Measurements from ENCODE around the gene ZNF462. TPM values are rescaled to one million over a fixed set of nuclear protein-coding genes. Genes with fewer than 3 reads are reported as not detected.

Gene ZNF462
- total and polyA plus RNA-seq, 2 of the 4 experiments (the other 2 are of a cell fraction): 6.1 to 18.8 TPM

DNA sequence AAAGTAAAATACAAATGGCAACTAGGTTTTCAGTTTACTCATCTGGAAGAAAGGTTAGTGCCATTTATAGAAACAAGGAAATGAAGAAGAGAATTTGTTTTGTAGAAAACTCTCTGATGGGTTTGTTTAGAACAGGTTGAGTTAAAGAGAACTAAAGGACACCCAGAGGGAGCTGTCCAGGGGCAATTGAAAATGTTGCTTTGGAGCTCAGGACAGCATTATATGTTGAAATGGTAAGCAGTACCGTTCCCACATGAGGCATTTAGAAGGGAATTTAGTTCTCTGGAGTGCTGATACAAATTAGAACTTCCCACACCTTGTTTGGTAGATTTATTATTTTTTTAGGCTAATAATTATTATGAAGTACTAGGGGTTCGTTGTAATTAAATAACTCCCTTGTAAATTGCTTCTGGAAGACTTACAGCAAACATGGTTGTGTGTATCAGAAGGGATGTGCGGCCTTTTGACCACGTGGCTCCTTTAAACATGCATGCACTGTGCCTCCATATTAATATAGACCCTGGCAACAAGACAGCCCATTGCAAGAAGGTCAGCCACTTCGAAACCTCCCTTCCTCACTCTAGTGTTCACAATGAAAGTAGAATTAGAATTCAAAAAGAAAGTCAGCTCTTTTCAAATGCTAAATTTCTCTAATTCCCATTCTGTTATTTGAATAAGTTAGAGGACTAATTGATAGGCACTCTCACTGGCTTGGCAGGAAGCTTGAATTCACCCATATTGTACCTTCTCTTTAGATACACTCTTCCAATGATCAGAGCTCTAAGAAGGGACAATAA lies 71.7 kb downstream of the ZNF462 start:
- no peak overlapping the region for H3K4me3 ChIP-seq (ENCODE audit: insufficient read depth, low read depth, low read length)
- H3K4me2 ChIP-seq (ENCODE audit: low read depth, low read length): no peak overlapping the region
- H2BK120ac ChIP-seq (ENCODE audit: low read depth, low read length): no peak overlapping the region
- no peak overlapping the region for H2AFZ ChIP-seq (replicated peaks; ENCODE audit: low read length, poor library complexity)
- H3K9ac ChIP-seq (ENCODE audit: low read depth, low read length): no peak overlapping the region
- DNase-seq (no peak), ATAC-seq (ENCODE audit: low read depth) (no peak)
- in situ Hi-C loops (cut with MboI; ENCODE audit: low sequenced_read_pairs): no loop called here
- H3K9me1 ChIP-seq (ENCODE audit: insufficient read depth, low read length): peaks cover 4% of the 10 kb centered on the region; the same call in 1 of the 2 replicates
- H4K8ac ChIP-seq (ENCODE audit: low read depth in 2 of 2, low read length in 2 of 2): no peak overlapping the region
- H3K36me3 ChIP-seq (ENCODE audit: control insufficient read depth, insufficient read depth, low read length): peaks cover 41% of the 10 kb centered on the region
- no peak overlapping the region for H2AK5ac ChIP-seq (ENCODE audit: low read depth, low read length)
- intact Hi-C loops (cut with micrococcal nuclease): no loop called here
- no peak overlapping the region for H3K56ac ChIP-seq (ENCODE audit: extremely low read depth, insufficient read depth, low read length)
- no peak overlapping the region for H3K23ac ChIP-seq (ENCODE audit: low read depth, low read length)
- no peak overlapping the region for H2BK15ac ChIP-seq (ENCODE audit: low read depth, low read length)
- H4K5ac ChIP-seq (ENCODE audit: low read depth, low read length): no peak overlapping the region
- peaks cover 0 to 5% of the 10 kb centered on the region in 2 experiments; a peak in 1 of 4 replicates for H3K79me1 ChIP-seq (ENCODE audit: low read depth in 1 of 2, low read length in 2 of 2)
- no peaks in the 10 kb centered on the region for H3K9me3 ChIP-seq (ENCODE audit: control insufficient read depth, insufficient read depth, low read length)
- H4K91ac ChIP-seq (ENCODE audit: insufficient read depth, low read depth, low read length): no peak overlapping the region
- H3K4me1 ChIP-seq (ENCODE audit: control insufficient read depth, insufficient read depth, low read length): no peaks in the 10 kb centered on the region; the same call in 1 of the 2 replicates
- H3K4ac ChIP-seq (ENCODE audit: low read depth, low read length): no peak overlapping the region
- no peak overlapping the region for H3K14ac ChIP-seq (replicated peaks; ENCODE audit: low read depth, low read length)
- no TSS peak for BruUV-seq (replicated peaks)
- H3K27ac ChIP-seq (ENCODE audit: insufficient read depth, low read length): no peak overlapping the region
- H3K18ac ChIP-seq (ENCODE audit: low read depth, low read length): no peak overlapping the region
- WGBS, 2 experiments (ENCODE audit: extremely low coverage in 2 of 2, insufficient read length in 1 of 2): no CpG with 5 or more reads among the region's 5 CpGs
- no peaks in the 10 kb centered on the region for H4K20me1 ChIP-seq (ENCODE audit: insufficient read depth, low read length)
- H3K27me3 ChIP-seq (ENCODE audit: control insufficient read depth, insufficient read depth, low read length): no peaks in the 10 kb centered on the region
- no peak overlapping the region for H2BK20ac ChIP-seq (ENCODE audit: low read depth, low read length)
- H2BK5ac ChIP-seq (ENCODE audit: low read depth, low read length, poor library complexity, severe bottlenecking): no peak overlapping the region
- dilution Hi-C loops (cut with HindIII; ENCODE audit: low sequenced_read_pairs, unreplicated experiment): no loop called here
- H2AK9ac ChIP-seq (replicated peaks; ENCODE audit: low read depth, low read length, poor library complexity): no peak overlapping the region
- TF ChIP-seq CHD1 (IDR thresholded peaks at IDR 0.05; ENCODE audit: low read depth, low read length): no peak
- no peak for TF ChIP-seq MAFK (IDR thresholded peaks at IDR 0.05; ENCODE audit: low read depth, low read length)
- TF ChIP-seq, protein P1, sequence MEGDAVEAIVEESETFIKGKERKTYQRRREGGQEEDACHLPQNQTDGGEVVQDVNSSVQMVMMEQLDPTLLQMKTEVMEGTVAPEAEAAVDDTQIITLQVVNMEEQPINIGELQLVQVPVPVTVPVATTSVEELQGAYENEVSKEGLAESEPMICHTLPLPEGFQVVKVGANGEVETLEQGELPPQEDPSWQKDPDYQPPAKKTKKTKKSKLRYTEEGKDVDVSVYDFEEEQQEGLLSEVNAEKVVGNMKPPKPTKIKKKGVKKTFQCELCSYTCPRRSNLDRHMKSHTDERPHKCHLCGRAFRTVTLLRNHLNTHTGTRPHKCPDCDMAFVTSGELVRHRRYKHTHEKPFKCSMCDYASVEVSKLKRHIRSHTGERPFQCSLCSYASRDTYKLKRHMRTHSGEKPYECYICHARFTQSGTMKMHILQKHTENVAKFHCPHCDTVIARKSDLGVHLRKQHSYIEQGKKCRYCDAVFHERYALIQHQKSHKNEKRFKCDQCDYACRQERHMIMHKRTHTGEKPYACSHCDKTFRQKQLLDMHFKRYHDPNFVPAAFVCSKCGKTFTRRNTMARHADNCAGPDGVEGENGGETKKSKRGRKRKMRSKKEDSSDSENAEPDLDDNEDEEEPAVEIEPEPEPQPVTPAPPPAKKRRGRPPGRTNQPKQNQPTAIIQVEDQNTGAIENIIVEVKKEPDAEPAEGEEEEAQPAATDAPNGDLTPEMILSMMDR (conservative IDR thresholded peaks at IDR 0.05; ENCODE audit: low read depth, low read length): no peak
- TF ChIP-seq, protein P2, sequence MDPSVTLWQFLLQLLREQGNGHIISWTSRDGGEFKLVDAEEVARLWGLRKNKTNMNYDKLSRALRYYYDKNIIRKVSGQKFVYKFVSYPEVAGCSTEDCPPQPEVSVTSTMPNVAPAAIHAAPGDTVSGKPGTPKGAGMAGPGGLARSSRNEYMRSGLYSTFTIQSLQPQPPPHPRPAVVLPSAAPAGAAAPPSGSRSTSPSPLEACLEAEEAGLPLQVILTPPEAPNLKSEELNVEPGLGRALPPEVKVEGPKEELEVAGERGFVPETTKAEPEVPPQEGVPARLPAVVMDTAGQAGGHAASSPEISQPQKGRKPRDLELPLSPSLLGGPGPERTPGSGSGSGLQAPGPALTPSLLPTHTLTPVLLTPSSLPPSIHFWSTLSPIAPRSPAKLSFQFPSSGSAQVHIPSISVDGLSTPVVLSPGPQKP (IDR thresholded peaks at IDR 0.05; ENCODE audit: borderline replicate concordance, low read depth, low read length): no peak
- TF ChIP-seq RAD21 (IDR thresholded peaks at IDR 0.05; ENCODE audit: low read length): no peak
- no peak for TF ChIP-seq BHLHE40 (IDR thresholded peaks at IDR 0.05; ENCODE audit: low read depth, low read length)
- TF ChIP-seq CEBPB (IDR thresholded peaks at IDR 0.05; ENCODE audit: low read depth, low read length): no peak
- TF ChIP-seq MXI1 (IDR thresholded peaks at IDR 0.05; ENCODE audit: borderline replicate concordance, low read depth, low read length): no peak
- TF ChIP-seq, protein P3, sequence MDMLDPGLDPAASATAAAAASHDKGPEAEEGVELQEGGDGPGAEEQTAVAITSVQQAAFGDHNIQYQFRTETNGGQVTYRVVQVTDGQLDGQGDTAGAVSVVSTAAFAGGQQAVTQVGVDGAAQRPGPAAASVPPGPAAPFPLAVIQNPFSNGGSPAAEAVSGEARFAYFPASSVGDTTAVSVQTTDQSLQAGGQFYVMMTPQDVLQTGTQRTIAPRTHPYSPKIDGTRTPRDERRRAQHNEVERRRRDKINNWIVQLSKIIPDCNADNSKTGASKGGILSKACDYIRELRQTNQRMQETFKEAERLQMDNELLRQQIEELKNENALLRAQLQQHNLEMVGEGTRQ (IDR thresholded peaks at IDR 0.05; ENCODE audit: low read depth, low read length): no peak
- no peak for TF ChIP-seq NFE2L2 (IDR thresholded peaks at IDR 0.05; ENCODE audit: low read depth, low read length)
- no peak for TF ChIP-seq FOS (IDR thresholded peaks at IDR 0.05; ENCODE audit: low read depth, low read length)
- no peak for TF ChIP-seq RCOR1 (IDR thresholded peaks at IDR 0.05; ENCODE audit: insufficient replicate concordance, low read length)
- TF ChIP-seq SMC3 (IDR thresholded peaks at IDR 0.05; ENCODE audit: low read depth, low read length): no peak
- TF ChIP-seq RFX5 (IDR thresholded peaks at IDR 0.05; ENCODE audit: low read depth, low read length): no peak
- TF ChIP-seq POLR2A (IDR thresholded peaks at IDR 0.05; ENCODE audit: low read depth, low read length): no peak
- POLR2A ChIA-PET (ENCODE audit: unreplicated experiment): no interaction called here
- CTCF ChIA-PET: no interaction called here
